ENCODE data around the gene CNR2.

CNR2 gene

GRCh38 chr1:23909412-23909811, 3.8 kb downstream of the CNR2 start:
- no peak for TF ChIP-seq CTCF (IDR thresholded peaks at IDR 0.05; ENCODE audit: low read depth, low read length)
- DNase-seq (ENCODE audit: low read depth, low spot score): no peak
- no peak overlapping the region for H3K4me3 ChIP-seq (ENCODE audit: low read depth, low read length)
- in situ Hi-C loops (cut with HindIII; ENCODE audit: low sequenced_read_pairs): no loop called here

- H3K4me3 ChIP-seq (ENCODE audit: low read depth, low read length): no peak overlapping the region
- no peak for DNase-seq (ENCODE audit: low read depth, low spot score)
- TF ChIP-seq CTCF (IDR thresholded peaks at IDR 0.05; ENCODE audit: low read depth, low read length): no peak
Observed at GRCh38 chr1:23908453-23909341, 4.5 kb downstream of the CNR2 start.

GRCh38 chr1:23906731-23907130, 6.4 kb downstream of the CNR2 start:
- no peak for TF ChIP-seq CTCF (IDR thresholded peaks at IDR 0.05; ENCODE audit: low read depth, low read length)
- no peak overlapping the region for H3K4me3 ChIP-seq (ENCODE audit: low read depth, low read length)
- DNase-seq (ENCODE audit: low read depth, low spot score): no peak
- in situ Hi-C loops (cut with HindIII; ENCODE audit: low sequenced_read_pairs): no loop called here

More at GRCh38 chr1:23908453-23909341, 4.5 kb downstream of the CNR2 start:
- in situ Hi-C loops (cut with HindIII; ENCODE audit: low sequenced_read_pairs): no loop called here

GRCh38 chr1:23905461-23906025, 7.6 kb downstream of the CNR2 start:
- no peak overlapping the region for H3K4me3 ChIP-seq (ENCODE audit: low read depth, low read length)
- no peak for DNase-seq (ENCODE audit: low read depth, low spot score)
- TF ChIP-seq CTCF (IDR thresholded peaks at IDR 0.05; ENCODE audit: low read depth, low read length): no peak
- in situ Hi-C loops (cut with HindIII; ENCODE audit: low sequenced_read_pairs): no loop called here

- in situ Hi-C loops (cut with HindIII; ENCODE audit: low sequenced_read_pairs): no loop called here
- no peak overlapping the region for H3K4me3 ChIP-seq (ENCODE audit: low read depth, low read length)
- TF ChIP-seq CTCF (IDR thresholded peaks at IDR 0.05; ENCODE audit: low read depth, low read length): no peak
- no peak for DNase-seq (ENCODE audit: low read depth, low spot score)
Observed at GRCh38 chr1:23904748-23905357, 8.3 kb downstream of the CNR2 start.

- in situ Hi-C loops (cut with HindIII; ENCODE audit: low sequenced_read_pairs): no loop called here
- TF ChIP-seq CTCF (IDR thresholded peaks at IDR 0.05; ENCODE audit: low read depth, low read length): no peak
- H3K4me3 ChIP-seq (ENCODE audit: low read depth, low read length): no peak overlapping the region
- no peak for DNase-seq (ENCODE audit: low read depth, low spot score)
Observed at GRCh38 chr1:23903754-23904153, 9.4 kb downstream of the CNR2 start.
